ENCODE results near the gene ADAMTS8.

DNA sequence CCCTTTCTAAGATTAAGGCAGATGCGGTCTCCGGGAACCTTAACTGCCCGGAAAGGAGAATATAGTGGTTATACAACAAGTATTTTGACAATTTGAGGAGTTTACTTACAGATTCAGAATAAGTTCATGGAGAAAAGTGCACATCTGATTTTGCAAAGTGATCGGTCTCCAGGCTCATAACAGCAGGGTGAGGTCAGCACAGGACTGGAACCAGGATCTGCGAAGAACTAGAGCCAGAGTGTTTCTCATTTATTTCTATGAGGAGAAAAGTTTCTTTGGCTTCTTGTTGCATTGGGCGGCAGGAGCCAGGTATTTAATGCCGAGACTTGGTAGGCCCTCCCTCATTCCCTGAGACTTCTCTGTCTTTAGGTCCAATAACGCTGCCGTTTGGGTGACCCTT is 23.8 kb upstream of the ADAMTS8 start:
- TF ChIP-seq CTCF (IDR thresholded peaks at IDR 0.05) (no peak), SIN3A (IDR thresholded peaks at IDR 0.05; ENCODE audit: borderline replicate concordance, insufficient read depth, low read depth, low read length) (no peak), POLR2AphosphoS5 (IDR thresholded peaks at IDR 0.05; ENCODE audit: low read depth, low read length) (no peak)
